Stimulated activated CD8-positive, alpha-beta memory T cell treated with anti-CD3 and anti-CD28 coated beads, Interleukin-15, amount 100 ng/mL, for 4 hours (primary cell): ENCODE results near the gene PCDHA1.
"Not testable (repeated sequence)": the region's sequence is repeated elsewhere in the genome, so short reads cannot be mapped to it uniquely, and the experiment has no call there.

Experiments
- DNase-seq, 2 donors: peaks; one replicate each; pipeline ENCODE4 v3.0.0-alpha.2; 2020; ENCODE audit warnings: low read depth in 2 of 2

The PCDHA1 gene

GRCh38 chr5:140785905-140786686, at the start of gene PCDHA1:
TSS of gene PCDHA1 (plus strand) at chr5:140786140.
- DNase-seq, result no peak

- DNase-seq, result no peak
Measured at GRCh38 chr5:140737486-140737885, 48.5 kb upstream of the PCDHA1 start.

- no peak for DNase-seq
Measured at GRCh38 chr5:140741967-140742366, 44.0 kb upstream of the PCDHA1 start.

GRCh38 chr5:140753561-140753960, 32.4 kb upstream of the PCDHA1 start:
- no peak for DNase-seq

- no peak for DNase-seq
Measured at GRCh38 chr5:140764177-140764973, 21.6 kb upstream of the PCDHA1 start.

GRCh38 chr5:140767444-140767843, 18.5 kb upstream of the PCDHA1 start:
- DNase-seq, result no peak

GRCh38 chr5:140780512-140780911, 5.4 kb upstream of the PCDHA1 start:
- DNase-seq, result no peak

GRCh38 chr5:140787422-140787821, 1.5 kb downstream of the PCDHA1 start:
- not testable (repeated sequence) for DNase-seq

GRCh38 chr5:140787849-140788504, 2.0 kb downstream of the PCDHA1 start:
- not testable (repeated sequence) for DNase-seq

- DNase-seq, result no peak
Measured at GRCh38 chr5:140791089-140791488, 5.1 kb downstream of the PCDHA1 start.

GRCh38 chr5:140794595-140795258, 8.8 kb downstream of the PCDHA1 start, which contains the start of gene PCDHA2:
TSS of gene PCDHA2 (plus strand) at chr5:140794852.
- DNase-seq, result no peak

- no peak for DNase-seq
Measured at GRCh38 chr5:140795259-140795641, 9.3 kb downstream of the PCDHA1 start.

GRCh38 chr5:140796072-140796717, 10.3 kb downstream of the PCDHA1 start:
- DNase-seq, result not testable (repeated sequence)

GRCh38 chr5:140796718-140797095, 10.8 kb downstream of the PCDHA1 start:
- no peak for DNase-seq

- DNase-seq, result no peak
Measured at GRCh38 chr5:140800816-140801493, 15.0 kb downstream of the PCDHA1 start, which contains the start of gene PCDHA3. TSS of gene PCDHA3 (plus strand) at chr5:140801057.

GRCh38 chr5:140801494-140801841, 15.5 kb downstream of the PCDHA1 start:
- DNase-seq, result no peak

- DNase-seq, result not testable (repeated sequence)
Measured at GRCh38 chr5:140802381-140802780, 16.4 kb downstream of the PCDHA1 start.

- DNase-seq, result no peak
Measured at GRCh38 chr5:140802781-140803271, 16.9 kb downstream of the PCDHA1 start.

GRCh38 chr5:140806834-140807775, 21.2 kb downstream of the PCDHA1 start, which contains the start of gene PCDHA4:
TSS of gene PCDHA4 (plus strand) at chr5:140807068.
- no peak for DNase-seq
